Effector memory CD4-positive, alpha-beta T cell (primary cell): Measurements from ENCODE around the gene RDX.

ENCODE experiments used
- DNase-seq, 3 donors: peaks; one replicate each; pipeline ENCODE4 v3.0.0-alpha.2; 2020
- H3K27ac ChIP-seq: 2 replicates; pipeline ENCODE4 v1.7.0; 2013; ENCODE audit warnings: mild to moderate bottlenecking, low read length, moderate library complexity; ENCODE audit not compliant: insufficient read depth, poor library complexity, severe bottlenecking
- H3K27me3 ChIP-seq: replicated peaks from 2 replicates; pipeline ENCODE4 v1.7.0; 2013; ENCODE audit warnings: mild to moderate bottlenecking, low read length; ENCODE audit not compliant: insufficient read depth, control insufficient read depth, poor library complexity, severe bottlenecking
- H3K36me3 ChIP-seq: 2 replicates; pipeline ENCODE4 v1.7.0; 2013; ENCODE audit warnings: mild to moderate bottlenecking, low read length, moderate library complexity; ENCODE audit not compliant: control insufficient read depth, insufficient read depth
- H3K4me1 ChIP-seq: 2 replicates; pipeline ENCODE4 v1.7.0; 2013; ENCODE audit warnings: low read length, mild to moderate bottlenecking; ENCODE audit not compliant: control insufficient read depth, insufficient read depth, poor library complexity, severe bottlenecking
- H3K4me3 ChIP-seq: 2 replicates; pipeline ENCODE4 v1.7.0; 2013; ENCODE audit warnings: low read length, low read depth, mild to moderate bottlenecking; ENCODE audit not compliant: insufficient read depth, poor library complexity, severe bottlenecking
- H3K9me3 ChIP-seq: 2 replicates; pipeline ENCODE4 v1.7.0; 2013; ENCODE audit warnings: mild to moderate bottlenecking, low read length, moderate library complexity; ENCODE audit not compliant: control insufficient read depth

RDX gene

GRCh38 chr11:110147962-110148709, 148.3 kb downstream of the RDX start:
- no peak for DNase-seq
- H3K36me3 ChIP-seq = no peaks in the 10 kb centered on the region
- H3K9me3 ChIP-seq = no peaks in the 10 kb centered on the region
- H3K4me3 ChIP-seq = no peak overlapping the region
- H3K27me3 ChIP-seq = peaks cover 3% of the 10 kb centered on the region
- no peak overlapping the region for H3K27ac ChIP-seq
- H3K4me1 ChIP-seq = no peaks in the 10 kb centered on the region

- Histone ChIP-seq H3K27ac (no peak overlapping the region), H3K36me3 (no peaks in the 10 kb centered on the region), H3K27me3 (peaks cover 3% of the 10 kb centered on the region), H3K4me1 (no peaks in the 10 kb centered on the region), H3K4me3 (no peak overlapping the region), H3K9me3 (no peaks in the 10 kb centered on the region)
- no peak for DNase-seq
These were observed 154.6 kb downstream of the RDX start for GRCh38 chr11:110141812-110142211.

- H3K27me3 ChIP-seq = no peaks in the 10 kb centered on the region
- DNase-seq = no peak
- no peaks in the 10 kb centered on the region for H3K4me1 ChIP-seq
- no peak overlapping the region for H3K4me3 ChIP-seq
- no peaks in the 10 kb centered on the region for H3K9me3 ChIP-seq
- no peaks in the 10 kb centered on the region for H3K36me3 ChIP-seq
- no peak overlapping the region for H3K27ac ChIP-seq
These were observed 162.3 kb downstream of the RDX start for GRCh38 chr11:110134110-110134509.

- no peaks in the 10 kb centered on the region for H3K4me1 ChIP-seq
- no peak overlapping the region for H3K4me3 ChIP-seq
- no peak for DNase-seq
- no peaks in the 10 kb centered on the region for H3K9me3 ChIP-seq
- H3K27me3 ChIP-seq = no peaks in the 10 kb centered on the region
- H3K36me3 ChIP-seq = no peaks in the 10 kb centered on the region
- no peak overlapping the region for H3K27ac ChIP-seq
These were observed 163.3 kb downstream of the RDX start for GRCh38 chr11:110133160-110133559.

- no peaks in the 10 kb centered on the region for H3K9me3 ChIP-seq
- no peaks in the 10 kb centered on the region for H3K27me3 ChIP-seq
- H3K4me3 ChIP-seq = no peak overlapping the region
- H3K27ac ChIP-seq = no peak overlapping the region
- no peaks in the 10 kb centered on the region for H3K36me3 ChIP-seq
- H3K4me1 ChIP-seq = no peaks in the 10 kb centered on the region
- no peak for DNase-seq
These were observed 164.9 kb downstream of the RDX start for GRCh38 chr11:110131386-110132123.

- no peak for DNase-seq
- H3K9me3 ChIP-seq = no peaks in the 10 kb centered on the region
These were observed 165.7 kb downstream of the RDX start for GRCh38 chr11:110130642-110131238.

GRCh38 chr11:110128161-110128560, 168.3 kb downstream of the RDX start:
- Histone ChIP-seq H3K27ac (no peak overlapping the region), H3K4me1 (no peaks in the 10 kb centered on the region), H3K36me3 (no peaks in the 10 kb centered on the region), H3K9me3 (no peaks in the 10 kb centered on the region), H3K27me3 (no peaks in the 10 kb centered on the region), H3K4me3 (no peak overlapping the region)
- no peak for DNase-seq

More at GRCh38 chr11:110130642-110131238, 165.7 kb downstream of the RDX start:
- H3K27me3 ChIP-seq = no peaks in the 10 kb centered on the region
- no peaks in the 10 kb centered on the region for H3K4me1 ChIP-seq
- H3K36me3 ChIP-seq = no peaks in the 10 kb centered on the region
- H3K4me3 ChIP-seq = no peak overlapping the region
- H3K27ac ChIP-seq = no peak overlapping the region

- no peak for DNase-seq
- Histone ChIP-seq H3K9me3 (no peaks in the 10 kb centered on the region), H3K36me3 (no peaks in the 10 kb centered on the region), H3K4me1 (no peaks in the 10 kb centered on the region), H3K4me3 (no peak overlapping the region), H3K27ac (no peak overlapping the region), H3K27me3 (no peaks in the 10 kb centered on the region)
These were observed 169.5 kb downstream of the RDX start for GRCh38 chr11:110126936-110127335.

GRCh38 chr11:110125632-110126031, 170.8 kb downstream of the RDX start:
- Histone ChIP-seq H3K36me3 (no peaks in the 10 kb centered on the region), H3K27me3 (no peaks in the 10 kb centered on the region), H3K27ac (no peak overlapping the region), H3K9me3 (no peaks in the 10 kb centered on the region), H3K4me3 (no peak overlapping the region), H3K4me1 (no peaks in the 10 kb centered on the region)
- no peak for DNase-seq
